Activated CD8-positive, alpha-beta memory T cell treated with anti-CD3 and anti-CD28 coated beads, Interleukin-2, amount 50 U/mL, for 48 hours (primary cell): ENCODE measurements around the gene CEMIP.

ENCODE experiments used
- DNase-seq: peaks from one replicate; pipeline ENCODE4 v3.0.0-alpha.2; 2020

Gene CEMIP

DNA sequence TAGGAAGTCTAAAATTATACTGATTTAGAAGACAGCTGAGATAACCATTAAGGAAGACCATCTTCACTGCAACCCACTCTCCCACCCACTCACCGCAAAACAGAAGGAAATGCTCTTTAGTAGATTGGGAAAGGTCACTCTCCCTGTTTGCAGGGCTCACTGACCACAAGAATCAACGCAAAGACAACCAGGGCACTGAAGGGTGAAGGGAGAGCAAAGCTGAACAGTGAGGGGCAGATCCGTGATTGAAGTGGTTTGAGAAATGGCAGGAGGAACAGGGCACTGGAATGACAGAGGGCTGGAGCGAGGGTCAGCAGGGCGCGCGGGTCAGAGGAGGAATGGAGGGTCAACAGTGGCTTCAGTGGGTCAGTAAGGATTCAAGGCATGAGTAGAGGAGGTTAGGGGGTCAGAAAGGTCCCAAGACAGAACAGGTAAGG, 209.9 kb downstream of the CEMIP start:
- no peak for DNase-seq

GRCh38 chr15:80989518-80990478, 210.6 kb downstream of the CEMIP start, which contains the start of gene MESD:
MESD (minus strand) TSS chr15:80989819; CDS start chr15:80989791, 28 bp downstream.
- DNase-seq = peak; percentile 99

DNA sequence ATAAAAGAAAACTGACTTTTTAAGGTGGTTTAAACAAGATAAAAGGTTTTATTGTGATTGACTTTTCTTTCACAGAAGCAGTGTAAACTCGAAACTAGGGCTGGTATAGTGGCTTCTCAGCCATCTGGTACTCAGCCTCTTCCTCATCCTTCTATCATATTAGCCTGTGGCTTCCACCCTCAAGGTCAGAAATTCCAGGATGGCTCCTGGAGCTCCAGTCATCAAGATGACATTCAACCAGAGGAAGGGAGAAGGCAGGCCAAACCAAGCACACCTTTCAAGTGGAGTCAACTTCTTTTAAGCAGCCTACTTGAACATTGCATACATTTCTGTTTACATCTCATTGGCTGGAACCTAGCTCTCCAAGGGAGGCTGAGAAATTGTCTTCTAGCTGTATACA, 211.8 kb downstream of the CEMIP start:
- no peak for DNase-seq

- no peak for DNase-seq
These were observed 212.3 kb downstream of the CEMIP start for GRCh38 chr15:80991421-80991820.

DNA sequence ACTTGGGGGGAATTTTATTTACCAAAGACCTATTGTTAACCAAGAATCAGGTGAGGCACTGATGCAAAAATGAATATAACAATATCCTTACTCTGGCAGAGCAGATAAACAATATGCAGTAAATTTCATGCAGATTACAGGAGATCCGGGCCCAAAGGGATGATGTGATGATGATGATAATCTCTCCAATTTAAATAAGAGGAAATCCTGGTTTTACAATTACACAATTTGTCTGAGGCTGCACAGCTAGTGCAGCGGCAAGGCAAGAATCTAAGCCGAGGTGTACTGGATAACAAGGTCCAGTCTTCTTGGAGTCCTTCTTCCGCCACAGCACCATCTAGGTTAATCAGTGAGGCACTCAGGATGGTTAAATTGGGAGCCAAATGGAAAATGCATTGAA, 212.8 kb downstream of the CEMIP start:
- no peak for DNase-seq

GRCh38 chr15:80992441-80992840, 213.3 kb downstream of the CEMIP start:
- DNase-seq = no peak

DNA sequence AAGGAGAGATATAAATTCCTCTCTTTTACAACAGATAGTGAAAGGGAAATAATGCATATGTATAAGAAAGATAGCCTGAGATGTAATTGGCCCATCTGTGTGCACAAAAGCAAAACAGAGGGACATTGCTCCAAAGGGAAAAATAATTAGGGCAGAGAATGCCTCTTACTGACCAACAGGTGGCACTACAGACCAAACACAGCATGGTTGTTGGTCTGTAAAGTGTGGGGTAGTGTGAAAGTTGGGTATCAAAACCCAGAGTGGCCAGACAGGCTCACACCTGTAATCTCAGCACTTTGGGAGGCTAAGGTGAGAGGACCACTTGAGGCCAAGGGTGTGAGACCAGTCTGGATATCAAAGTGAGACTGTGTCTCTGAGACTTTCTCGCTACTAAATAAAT, 217.1 kb downstream of the CEMIP start:
- DNase-seq = no peak

DNA sequence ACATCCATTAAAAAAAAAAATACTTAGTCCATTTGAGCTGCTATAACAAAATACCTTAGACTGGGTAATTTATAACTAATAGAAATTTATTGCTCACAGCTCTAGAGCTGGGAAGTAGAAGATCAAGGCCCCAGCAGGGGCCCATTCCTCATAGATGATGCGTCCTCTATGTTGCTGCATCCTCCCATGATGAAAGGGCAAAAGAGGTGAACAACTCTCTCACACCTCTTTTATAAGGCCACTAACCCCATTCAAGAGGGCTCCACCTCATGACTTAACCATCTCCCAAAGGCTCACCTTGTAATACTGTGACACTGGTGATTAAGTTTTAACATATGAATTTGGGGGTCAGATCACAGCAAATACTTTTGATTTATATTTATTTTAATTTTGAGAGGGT, 218.5 kb downstream of the CEMIP start:
- no peak for DNase-seq

- DNase-seq = no peak
These were observed 219.1 kb downstream of the CEMIP start for GRCh38 chr15:80998251-80998650.

GRCh38 chr15:80999623-81000036, 220.5 kb downstream of the CEMIP start:
- peak; percentile 75 for DNase-seq

DNA sequence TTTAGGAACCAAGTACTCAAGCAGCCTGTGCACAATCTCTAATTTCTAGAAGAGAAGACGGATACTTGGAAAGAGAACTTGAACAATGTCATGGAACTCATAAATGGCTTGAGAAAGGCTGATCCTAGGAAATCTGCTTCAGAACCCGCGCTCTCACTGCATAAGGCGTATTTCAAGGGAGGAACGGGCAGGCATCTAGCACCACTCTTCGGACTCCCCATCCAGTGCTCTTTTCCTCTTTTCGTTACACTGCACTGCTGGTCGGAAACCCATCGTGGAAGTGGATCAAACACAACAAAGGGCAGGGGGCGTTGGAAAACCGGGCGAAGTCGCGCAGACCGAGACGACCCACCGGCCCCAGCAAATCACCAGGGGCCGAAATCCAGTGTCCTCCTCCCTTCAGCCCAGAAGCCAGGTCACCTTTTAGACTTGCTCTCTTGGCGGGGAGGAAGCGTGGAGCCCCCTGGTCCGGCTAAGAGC, 221.0 kb downstream of the CEMIP start:
- DNase-seq = no peak

DNA sequence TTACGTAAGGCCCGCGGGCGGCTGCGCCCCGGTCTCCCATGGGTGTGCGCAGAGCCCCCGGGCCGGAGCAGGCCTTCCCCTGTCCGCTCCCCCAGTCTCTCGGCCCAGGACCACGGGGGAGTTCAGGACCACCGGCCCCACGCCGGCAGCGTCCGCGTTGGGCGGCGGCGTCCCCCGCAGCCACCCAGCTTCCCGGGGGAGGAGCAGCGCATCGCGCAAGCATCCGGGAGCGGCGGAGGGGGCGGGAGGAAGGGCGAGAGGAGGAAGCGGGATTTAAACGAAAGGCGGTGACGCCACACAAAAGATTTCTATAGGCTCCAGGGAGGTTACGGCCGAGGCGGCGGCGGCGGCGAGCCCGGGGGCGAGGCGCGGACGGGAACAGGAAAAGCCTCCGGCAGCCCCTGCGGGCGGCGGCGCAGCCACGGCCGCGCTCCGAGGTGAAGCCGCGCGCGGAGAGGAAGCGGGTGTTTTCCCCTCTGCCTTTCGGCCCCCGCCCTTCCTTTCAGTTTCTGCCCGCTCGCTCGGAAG, 221.5 kb downstream of the CEMIP start, which contains the start of gene TLNRD1:
TSS of gene TLNRD1 (plus strand) at position 300 of the 528 bp plus-strand sequence. CDS start 1,349 bp downstream, outside the sequence.
- DNase-seq = peak; percentile 90
